Ammon's horn (tissue), 1 donor: Measurements from ENCODE around the gene DSCAM.
A peak's percentile ranks its signal among the peaks of the same experiment; 100 is the strongest.

Experiments
- DNase-seq: peaks from one replicate; pipeline ENCODE4 v3.0.0-alpha.2; 2016; ENCODE audit warnings: low spot score

DSCAM gene

DNA sequence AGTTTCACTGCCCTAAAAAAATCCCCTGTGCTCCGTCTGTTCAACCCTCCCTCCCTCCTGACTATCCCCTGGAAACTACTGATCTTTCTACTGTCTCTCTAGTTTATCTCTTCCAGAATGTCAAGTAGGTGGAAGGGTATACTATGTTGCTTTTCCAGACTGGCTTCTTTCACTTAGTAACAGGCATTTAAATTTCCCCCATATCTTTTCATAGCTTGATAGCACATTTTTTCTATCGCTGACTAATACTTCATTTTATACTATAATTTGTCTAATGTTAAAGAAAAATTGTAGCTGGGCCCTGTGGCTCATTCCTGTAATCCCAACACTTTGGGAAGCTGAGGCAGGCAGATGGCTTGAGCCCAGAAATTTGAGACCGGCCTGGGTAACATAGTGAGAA, 142.8 kb downstream of the DSCAM start:
- DNase-seq: no peak

DNA sequence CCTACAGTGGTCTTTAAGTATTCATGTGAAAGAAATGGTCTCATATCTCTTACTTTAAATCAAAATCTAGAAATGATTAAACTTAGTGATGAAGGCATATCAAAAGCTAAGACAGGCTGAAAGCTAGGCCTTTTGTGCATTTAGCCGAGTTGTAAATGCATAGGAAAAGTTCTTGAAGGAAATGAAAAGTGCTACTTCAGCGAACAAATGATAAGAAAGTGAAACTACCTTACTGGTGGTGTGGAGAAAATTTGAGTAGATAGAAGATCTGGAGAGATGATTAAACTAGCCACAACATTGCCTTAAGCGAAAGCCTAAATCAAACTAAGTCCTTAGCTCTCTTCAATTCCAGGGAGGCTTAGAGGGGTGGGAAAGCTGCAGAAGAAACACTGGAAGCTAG, 147.6 kb downstream of the DSCAM start:
- DNase-seq: no peak

DNA sequence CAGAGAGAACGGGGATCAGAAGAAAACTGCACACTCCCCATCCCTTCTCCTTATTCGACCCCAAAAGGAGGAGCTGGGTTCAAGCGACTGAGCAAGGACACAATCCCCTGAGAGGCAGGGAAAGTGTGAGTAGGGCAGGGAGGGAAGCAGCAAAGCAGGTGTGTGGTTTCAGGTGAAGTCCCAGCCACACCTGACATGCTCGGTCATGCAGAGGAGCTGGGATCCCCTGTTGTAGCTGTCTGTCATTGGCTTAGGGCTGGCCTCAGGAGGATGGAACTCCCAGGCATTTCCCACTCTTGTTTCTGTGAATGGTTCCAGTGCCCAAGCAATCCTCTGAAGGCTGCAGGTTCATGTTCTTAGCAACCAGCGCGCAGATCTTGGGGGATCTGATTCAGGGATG, 150.7 kb downstream of the DSCAM start:
- no peak for DNase-seq

DNA sequence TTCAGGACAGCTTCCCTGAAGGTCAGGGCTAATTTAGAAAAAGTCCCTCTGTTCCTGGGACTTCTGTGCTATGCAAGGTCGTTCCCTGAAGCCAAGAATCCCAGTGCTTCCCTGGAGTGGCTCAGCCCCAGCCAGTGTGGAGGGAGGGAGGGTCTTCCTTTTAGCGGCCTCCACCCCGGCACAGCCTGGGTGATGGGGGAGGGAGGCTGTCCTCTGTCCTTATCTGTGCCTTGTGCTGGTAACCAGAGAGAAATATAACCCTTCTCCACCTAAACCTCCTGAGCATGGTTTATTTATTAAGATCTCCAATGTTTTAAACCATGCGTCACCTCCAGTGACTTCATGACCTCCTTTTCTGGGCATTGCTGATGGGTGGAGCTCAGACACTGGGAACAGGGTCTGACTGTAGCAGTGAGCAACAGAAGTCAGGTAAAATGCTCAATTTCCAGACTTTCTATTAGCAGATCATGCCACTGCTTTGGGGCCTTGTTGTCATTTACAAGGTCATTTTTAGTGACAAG, 157.1 kb downstream of the DSCAM start:
- no peak for DNase-seq

DNA sequence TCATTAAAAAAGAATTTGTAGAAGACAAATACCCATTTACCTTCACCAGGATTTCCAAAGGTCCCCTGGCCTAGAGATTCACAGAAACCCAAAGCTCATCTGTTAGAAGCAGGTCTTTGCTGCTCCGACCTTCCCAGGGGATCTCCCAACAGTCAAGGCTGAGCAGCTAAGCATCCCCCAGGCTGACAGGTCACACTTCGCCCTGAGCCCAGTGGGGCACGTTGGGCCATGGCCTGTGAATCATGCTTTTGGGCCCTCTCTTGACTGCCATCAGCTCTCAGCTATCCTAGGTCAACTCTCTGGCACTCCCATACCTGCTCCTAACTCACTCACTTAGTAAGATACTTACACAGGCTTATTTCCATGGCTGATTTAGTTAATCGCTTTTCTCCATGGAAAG, 157.7 kb downstream of the DSCAM start:
- DNase-seq: no peak

DNA sequence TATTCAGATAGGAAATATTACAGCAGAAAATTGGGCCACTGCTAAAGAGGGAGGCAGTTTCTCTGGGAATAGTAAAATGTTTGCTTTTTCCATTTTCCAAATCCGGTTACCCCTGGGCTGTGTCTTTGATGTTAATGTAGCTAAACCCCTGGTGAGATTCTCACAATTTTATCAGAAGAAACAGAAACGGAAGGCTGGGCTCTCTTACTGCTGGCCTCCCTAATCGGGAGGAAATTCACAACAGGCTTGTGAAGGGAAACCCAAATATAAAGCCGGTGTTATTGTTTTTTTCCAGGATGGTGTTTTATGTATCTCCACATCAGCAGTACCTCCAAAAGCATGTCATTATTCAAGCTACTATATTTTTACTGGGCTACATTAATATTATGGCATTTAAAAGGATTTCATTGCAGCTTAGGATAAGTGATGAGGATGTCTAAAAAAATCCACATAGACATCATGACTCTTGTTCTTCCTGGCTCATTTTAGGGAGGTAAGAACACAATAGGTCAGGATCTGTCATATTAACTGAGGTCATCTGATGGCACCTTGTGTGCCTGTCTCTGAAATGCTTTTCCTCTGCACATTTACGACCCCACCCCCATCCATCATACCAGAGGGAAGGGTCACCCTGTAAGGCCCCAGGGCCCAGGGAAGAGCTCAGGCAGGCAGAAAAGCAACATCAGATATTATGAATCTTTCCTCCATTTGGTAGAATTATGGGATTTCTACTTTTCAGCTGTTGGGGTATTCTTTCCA, 158.7 kb downstream of the DSCAM start:
- no peak for DNase-seq

DNA sequence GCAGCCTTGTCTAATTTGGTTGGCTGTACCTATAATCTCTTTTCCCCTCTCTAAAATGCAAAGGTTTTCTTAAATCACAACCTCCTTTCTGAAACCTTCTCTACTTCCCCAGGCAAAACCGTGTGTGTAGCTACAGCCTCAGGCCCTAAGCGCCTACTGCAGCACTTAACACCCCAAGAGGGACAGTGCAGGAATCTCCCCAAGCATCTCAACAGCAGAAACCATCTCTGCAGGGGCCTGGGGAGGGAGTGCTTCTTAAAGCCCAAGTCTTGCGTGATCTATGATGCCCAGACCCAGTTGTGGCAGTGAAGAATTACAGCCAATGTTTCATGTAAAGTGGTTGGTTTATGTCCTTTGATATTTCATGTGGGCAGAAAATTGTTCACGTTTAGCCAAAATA, 159.3 kb downstream of the DSCAM start:
- no peak for DNase-seq

DNA sequence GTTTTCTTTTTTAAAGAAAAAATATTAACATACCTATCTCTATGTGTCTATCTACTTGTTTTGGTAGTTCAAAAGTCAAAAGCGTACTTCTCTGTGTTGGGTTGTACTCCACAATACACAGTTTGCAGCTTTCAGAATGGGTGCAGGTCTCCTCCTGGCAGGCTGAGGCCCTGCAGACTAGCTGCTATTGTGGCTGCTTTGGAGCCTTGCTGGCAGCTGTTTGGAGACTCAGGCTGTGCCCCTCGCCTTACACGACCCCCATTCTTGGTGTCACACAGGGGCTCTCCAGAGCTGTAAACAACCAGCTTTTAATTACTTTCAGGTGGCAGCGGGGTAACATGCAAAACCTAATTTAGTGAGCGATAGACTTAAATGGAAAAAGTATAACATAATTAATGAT, 160.4 kb downstream of the DSCAM start:
- no peak for DNase-seq

DNA sequence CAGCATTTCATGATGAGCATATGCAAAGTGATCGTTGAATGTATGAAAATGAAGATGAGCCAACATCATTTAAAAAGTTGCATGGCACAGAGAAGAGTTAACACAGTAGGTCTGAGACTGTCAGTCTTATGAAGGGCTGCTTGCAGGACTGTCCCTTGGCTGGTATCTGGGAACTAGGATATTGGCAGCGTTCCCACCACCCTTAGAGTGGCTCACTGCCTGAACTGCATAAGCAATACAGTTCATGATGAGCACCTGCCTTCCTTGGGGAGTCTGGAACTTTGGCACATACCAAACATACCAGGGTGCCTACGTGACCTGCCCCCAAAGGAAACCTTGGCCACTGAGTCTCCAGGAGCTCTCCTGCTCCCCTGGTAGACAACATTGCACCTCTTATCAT, 161.8 kb downstream of the DSCAM start:
- DNase-seq: peak; percentile 11

DNA sequence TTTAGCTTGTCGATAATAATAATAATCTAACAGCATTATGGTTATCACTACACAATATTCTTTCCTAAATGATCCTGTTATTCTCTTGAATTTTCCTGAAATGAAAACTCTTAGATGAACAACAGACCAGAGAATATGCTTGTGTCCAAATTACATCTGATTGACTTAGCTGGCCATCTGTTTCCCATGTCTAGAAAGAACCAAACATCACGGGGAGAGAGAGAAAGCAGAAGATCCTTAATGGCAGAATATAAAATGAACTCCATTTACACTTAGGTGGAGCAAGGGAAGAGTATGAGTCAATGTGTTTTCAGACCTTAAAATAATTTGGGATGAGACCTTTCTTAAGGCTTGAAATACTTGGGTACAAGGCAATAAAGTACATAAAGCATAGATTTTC, 162.2 kb downstream of the DSCAM start:
- no peak for DNase-seq

DNA sequence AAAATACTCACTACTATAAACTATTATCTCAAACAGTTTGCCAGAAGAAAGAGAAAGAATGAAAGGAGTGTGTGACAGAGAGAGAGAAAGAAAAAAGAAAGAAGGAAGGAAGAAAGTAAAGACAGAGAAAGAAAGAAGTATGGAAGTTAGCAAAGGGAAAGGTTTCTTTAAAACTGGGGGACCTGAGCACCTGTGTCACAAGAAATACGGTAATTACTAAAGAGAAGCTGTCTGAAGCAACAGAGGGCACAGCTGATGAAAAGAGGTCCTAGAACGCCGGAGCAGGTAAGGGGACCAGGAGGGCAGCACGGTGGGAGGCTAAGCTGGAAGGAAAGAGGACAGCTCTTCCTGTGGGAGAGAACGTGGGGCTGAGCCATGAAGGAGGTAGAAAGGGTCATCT, 163.6 kb downstream of the DSCAM start:
- no peak for DNase-seq

DNA sequence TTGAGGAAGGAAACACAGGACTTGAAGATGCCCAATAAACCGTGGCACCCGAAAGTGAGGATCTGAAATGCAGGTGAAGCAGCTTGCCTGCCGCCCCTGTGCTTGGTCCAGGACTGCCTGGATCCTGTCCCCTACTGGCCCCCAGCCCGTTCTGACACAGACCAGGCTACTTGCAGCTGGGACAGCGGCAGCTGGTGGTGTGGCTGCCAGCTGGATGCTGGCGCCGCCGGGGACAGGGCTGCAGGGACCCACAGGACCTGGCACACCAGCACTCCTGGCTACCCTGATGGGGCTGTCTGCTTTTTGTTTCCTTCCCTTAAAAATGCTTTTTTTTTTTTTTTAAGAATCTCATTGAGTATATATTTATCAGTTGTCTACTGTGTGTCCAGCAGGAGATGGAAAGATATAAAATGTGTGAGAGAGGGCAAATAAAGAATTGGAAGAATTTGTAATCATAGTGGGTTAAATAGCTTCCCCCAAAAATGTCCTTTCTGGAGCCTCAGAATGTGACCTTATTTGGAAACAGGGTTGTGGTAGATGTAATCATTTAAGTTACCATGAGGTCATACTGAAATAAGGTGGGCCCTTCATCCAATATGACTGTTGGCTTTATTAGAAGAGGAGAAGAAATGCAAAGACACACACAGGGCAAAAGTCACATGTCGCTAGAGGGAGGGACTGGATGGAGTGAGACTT, 165.6 kb downstream of the DSCAM start:
- DNase-seq: peak; percentile 68

DNA sequence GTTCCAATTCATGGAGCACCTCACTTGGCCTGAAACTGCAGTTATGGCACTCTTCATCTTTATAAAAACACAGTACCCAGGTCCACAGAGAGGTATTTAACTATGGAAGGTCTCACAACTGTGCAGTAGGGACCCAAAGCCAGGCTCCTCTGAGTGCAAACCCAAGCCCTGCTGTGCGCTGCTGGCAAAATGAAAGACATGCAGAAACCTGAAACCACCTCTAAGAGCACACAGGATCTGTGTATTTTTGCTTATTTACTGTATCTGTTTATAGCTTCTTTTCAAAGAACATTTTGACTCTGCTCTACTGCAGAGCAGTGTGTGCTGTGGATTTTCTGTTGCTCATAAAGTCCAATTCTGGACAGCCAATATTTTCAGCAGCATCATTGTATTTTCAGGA, 166.6 kb downstream of the DSCAM start:
- no peak for DNase-seq

DNA sequence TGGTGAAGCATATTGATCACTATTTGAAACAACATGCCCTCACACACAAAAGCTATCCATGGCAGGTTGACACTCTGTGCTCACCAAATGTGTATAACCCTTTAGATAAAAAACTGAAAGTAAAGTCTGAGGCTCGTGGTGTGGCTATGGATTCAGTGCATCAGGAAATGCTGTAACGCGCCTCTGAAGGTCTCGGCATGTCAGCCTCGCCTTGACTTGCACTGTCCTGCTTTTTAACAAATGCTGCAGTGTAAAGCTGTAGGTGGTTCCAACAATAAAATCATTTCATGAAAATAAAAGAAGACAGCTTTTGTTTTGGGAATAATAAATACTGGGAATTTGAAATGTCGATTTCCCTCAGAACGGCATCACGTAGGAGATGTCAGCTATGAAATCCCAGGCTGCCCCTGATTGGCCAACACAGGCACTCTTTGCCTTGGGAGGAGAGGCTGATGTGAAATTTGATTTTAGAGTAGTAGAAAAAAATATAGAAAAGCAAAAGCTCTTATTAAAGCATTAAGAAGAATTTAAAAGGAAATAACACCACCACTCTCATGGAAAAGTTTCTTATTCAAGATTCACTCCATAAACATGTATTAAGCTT, 168.2 kb downstream of the DSCAM start:
- DNase-seq: no peak

DNA sequence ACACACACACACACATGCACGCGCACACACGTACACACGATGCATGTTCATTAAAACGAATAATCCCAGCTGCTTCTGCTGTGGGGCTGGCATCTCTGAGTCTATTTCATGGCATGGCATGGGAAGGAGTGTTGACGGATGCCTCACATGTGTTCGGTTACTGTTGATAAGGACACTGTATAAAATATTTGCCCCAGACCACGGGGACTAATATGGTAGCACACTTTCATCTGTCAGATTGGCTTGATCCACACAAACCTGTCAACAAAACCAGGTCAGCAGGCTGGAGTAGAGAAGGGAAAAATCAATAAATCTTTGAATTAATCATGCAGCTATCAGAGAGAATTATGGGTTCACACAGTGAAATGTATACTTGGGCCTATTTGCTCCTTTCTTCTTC, 171.9 kb downstream of the DSCAM start:
- no peak for DNase-seq

DNA sequence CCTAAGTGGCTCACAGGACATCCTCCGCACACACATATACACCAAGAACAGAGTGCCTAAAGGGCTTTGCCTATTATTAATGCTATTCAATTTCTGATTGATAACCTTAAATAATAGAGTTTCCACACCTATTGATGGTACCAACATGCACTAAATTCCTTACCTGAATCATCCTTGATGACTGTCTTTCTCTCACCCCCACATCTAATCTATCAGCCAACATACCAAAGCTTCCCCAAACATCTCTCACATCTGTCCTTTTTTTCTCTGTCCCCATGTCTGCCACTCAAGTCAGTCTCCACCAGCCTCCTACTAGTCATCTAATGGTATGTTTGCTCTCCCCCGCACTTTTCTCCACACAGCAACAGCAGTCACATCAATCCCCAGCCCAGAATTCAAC, 174.4 kb downstream of the DSCAM start:
- no peak for DNase-seq

DNA sequence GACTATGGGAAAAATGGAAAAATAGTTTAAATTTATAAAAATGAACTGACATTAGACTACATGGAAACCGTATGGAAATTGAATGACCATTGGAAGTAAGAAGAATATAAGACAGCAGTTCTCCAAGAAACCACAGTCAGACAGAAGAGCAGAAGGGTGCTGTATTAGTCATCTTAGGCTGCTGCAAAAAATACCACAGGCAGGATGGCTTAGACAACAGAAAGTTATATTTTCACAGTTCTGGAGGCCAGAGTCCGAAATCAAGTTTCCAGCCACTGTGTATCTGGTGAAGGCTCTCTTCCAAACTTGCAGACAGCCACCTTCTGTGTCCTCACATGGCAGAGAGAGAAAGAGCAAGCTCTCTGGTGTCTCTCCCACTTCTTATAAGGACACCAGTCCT, 175.2 kb downstream of the DSCAM start:
- DNase-seq: no peak

DNA sequence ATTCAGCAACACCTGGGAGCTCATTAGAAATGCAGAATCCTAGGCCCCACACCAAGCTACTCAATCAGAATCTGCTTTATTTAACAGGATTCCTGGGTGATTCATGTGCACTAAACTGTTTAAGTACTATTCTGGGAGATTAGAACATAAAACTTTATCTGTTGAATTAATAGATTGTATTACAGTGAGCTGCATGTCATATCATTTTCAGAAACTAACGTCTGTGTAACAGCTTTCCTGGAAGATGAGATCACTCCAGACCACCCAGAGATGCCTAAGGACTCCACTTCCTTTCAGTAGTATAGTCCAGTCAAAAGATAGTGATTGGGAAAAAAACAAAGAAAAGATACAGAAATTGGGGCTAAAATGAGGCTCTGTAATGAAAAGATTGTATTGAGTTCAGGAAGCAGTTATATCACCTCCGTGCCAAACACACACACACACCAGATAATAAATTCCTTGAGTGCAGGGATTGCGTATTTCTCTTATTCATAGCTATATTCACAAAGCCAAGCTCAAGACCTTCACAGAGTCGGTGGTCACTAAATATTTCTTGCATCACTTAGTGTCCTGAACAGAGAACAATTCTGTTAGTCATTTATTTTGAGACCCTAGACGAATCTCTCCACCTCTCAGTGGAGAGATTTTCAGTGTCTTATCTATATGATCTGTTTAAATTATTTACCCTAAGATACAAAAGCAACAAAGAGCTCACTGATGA, 178.2 kb downstream of the DSCAM start:
- DNase-seq: no peak

DNA sequence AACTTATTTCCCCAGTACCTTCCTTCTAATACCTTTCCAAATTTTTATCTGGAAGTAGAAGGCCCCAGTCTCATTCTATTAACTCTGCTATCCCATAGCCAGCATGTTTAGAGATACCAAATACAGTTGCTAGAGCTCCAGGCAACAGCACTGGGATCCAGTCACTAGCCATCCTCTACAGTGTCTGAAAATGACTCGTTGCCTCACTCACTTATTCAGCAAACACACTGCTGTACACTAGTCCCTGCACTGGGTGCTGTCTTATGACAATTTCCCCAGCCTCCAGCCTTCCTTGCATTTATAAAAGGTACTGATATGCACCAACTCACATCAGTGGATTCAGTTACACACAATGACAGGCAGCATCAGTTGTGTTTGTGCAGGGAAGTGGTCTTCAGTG, 179.0 kb downstream of the DSCAM start:
- no peak for DNase-seq

DNA sequence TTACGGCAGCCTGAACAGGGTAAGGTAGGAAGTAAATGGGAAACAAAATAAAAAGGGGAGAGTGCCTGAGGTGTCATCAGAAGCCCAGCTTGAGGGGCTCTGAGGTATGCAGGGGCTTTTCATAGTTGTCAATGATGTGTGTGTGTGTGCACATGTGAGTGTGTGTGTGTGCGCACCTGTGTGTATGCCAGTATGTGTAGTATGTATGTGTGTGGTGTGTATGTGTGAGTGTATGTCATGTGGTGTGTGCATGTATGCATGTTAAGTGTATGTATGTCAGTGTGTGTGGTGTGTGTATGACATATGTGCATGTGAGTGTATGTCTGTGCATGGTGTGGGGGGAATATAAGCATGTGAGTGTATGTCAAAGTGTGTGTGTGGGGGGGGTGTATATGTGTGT, 184.1 kb downstream of the DSCAM start:
- no peak for DNase-seq

DNA sequence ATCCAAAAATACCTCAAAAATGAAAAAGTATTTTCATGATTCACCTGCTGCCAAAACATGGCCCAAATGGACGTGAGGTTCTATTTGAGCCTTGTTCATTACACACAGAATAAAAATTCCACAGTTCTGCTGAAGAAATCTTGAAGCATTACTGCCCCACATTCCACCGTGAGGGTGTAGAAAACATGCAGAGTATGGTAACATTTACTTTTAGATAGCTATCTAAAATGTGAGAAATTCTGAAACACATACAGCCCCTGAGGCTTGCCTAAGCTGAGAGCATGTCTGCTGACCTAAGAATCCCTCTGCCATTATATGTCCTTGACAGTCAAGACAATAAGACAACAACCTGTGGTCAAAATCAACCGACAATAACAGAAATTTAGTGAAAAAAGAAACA, 186.5 kb downstream of the DSCAM start:
- DNase-seq: no peak

DNA sequence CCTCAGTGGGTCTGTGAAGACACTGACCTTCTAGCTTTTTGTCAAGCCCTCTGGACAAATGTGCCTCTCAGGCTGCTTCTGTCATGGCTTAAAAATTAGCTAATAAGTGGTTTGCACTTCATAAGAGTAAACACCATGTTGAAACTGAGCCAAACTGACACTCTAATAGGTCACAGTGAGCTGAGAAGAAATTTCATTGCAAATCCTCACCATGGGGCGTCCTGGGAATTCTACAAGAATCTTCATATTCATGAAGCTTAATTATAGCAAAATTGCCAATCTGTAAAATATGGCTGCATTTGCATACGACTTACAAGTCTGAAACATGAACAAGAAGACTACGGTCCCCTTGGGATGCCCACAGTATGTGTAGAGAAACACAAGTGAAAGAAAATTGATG, 188.6 kb downstream of the DSCAM start:
- no peak for DNase-seq

DNA sequence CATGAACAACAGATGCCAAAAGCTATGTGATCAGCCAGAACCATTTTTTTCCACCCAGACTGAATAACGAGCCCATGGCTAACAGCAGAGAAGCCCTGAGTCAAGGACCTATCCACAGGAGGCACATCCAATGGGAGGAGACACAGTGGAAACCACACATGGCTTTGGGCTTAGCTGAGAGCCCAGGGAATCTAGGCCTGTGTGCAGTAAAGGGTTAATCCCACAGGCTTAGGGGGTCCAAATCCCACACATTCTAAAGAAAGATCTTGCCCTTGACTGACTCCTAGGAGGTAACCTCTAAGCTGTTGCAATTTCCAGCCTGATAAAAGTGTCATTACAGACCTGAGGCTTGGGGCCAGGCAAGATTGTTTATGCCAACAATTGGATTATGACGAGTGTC, 194.5 kb downstream of the DSCAM start:
- DNase-seq: no peak
